C4-2B (cell line): ENCODE measurements around the gene TTLL8.

Source experiments
- ZFX ChIP-seq: fragments of 450-650 bp; IDR thresholded peaks from 2 replicates; pipeline ENCODE4 v1.6.1; 2017
- TF ChIP-seq, protein P1 (sequence below): fragments of 450-650 bp; conservative IDR thresholded peaks from 2 replicates; pipeline ENCODE4 v1.5.1; 2017; ENCODE audit warnings: mild to moderate bottlenecking

DNA sequence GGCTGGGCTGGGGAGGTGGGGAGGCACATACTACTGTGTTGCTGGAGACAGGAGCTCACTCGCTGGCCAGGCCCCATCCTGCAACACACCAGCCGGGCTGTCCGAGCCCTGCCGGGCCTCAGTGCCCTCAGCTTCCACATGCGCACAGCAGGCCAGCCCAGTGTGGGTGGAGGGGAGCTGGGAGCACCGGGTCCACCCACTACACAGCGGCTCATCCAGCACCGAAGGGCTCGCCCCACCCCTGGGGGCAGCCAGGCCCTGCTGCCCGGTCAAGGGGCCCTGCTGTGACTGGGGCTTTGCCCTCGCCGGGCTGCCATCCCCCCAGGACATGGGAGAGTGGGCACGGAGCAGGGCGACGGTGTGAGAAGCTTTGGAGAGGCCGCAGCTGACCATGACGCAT, 9.3 kb downstream of the TTLL8 start:
- TF ChIP-seq, protein P1, sequence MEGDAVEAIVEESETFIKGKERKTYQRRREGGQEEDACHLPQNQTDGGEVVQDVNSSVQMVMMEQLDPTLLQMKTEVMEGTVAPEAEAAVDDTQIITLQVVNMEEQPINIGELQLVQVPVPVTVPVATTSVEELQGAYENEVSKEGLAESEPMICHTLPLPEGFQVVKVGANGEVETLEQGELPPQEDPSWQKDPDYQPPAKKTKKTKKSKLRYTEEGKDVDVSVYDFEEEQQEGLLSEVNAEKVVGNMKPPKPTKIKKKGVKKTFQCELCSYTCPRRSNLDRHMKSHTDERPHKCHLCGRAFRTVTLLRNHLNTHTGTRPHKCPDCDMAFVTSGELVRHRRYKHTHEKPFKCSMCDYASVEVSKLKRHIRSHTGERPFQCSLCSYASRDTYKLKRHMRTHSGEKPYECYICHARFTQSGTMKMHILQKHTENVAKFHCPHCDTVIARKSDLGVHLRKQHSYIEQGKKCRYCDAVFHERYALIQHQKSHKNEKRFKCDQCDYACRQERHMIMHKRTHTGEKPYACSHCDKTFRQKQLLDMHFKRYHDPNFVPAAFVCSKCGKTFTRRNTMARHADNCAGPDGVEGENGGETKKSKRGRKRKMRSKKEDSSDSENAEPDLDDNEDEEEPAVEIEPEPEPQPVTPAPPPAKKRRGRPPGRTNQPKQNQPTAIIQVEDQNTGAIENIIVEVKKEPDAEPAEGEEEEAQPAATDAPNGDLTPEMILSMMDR = no peak
- no peak for TF ChIP-seq ZFX
